Activated effector memory CD4-positive, alpha-beta T cell treated with anti-CD3 and anti-CD28 coated beads, Interleukin-2, amount 50 U/mL, for 16 hours (primary cell): ENCODE measurements around the gene VTCN1.
"Not testable (repeated sequence)": the region's sequence is repeated elsewhere in the genome, so short reads cannot be mapped to it uniquely, and the experiment has no call there.

Experiments
- DNase-seq: peaks from one replicate; pipeline ENCODE4 v3.0.0-alpha.2; 2020

The VTCN1 gene

DNA sequence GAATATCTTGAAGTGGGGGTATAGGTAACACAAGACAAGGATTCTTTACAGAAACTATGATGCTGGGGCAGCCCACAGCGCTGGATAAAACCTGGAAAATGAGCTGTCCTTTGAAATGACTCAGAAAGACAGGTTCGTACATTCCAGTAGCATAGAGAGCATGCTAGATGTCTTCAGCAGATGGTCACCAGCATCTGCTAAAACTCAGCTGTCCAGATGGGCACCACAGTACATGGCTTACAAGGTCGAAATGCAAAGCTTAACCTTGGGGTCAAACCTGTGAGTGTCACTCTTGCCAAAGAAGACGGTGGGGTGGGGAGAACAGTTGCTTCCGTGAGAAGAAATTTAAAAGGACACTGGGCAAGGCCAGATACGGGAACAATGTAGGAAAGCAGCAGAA is 47.9 kb downstream of the VTCN1 start:
- DNase-seq, result no peak

DNA sequence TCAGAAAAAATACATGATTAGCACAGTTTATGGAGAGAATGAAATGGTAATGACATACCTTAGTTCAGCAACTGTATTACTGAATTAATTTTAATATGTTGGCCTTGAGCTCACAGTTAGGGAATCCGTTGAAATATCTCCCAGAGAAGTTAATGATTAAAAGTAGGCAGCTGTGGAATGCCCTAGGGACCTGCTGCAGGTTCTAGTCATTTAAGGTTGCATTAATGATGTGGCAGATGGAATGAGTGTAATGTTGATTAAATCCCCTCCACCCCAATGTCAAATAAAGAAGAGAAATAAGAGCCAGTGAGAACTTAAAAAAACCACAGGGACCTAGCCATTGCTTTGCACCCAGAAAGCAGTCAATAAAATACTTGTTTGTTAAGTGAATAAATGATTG is 48.8 kb downstream of the VTCN1 start:
- DNase-seq, result no peak

DNA sequence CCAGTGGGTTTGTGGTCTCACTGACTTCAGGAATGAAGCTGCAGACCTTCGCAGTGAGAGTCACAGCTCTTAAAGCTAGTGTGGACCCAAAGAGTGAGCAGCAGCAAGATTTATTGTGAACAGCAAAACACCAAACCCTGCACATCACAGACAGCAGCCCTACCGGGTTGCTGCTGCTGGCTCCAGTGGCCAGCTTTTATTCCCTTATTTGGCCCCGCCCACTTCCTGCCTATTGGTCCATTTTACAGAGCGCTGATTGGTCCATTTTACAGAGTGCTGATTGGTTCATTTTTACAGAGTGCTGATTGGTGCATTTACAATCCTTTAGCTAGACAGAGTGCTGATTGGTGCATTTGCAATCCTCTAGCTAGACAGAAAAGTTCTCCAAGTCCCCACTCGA is 59.4 kb downstream of the VTCN1 start:
- DNase-seq, result not testable (repeated sequence)

DNA sequence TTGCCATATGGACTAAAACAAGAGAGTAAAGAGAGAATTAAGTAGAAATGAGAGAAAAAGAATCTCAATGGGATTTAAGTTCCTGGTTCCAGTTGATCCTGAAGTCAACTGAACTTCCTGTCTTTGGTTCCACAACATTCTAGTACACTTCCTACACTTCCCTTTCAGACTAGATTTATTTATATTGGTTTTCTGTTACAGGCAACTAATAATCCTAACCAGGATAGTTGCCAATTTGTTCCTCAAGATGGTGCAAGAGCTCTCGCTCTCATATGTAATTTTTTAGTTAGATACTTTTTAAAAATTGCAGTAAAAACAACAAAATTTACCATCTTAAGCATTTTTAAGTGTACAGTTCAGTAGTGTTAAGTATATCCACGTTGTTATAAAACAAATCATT is 60.4 kb downstream of the VTCN1 start:
- no peak for DNase-seq

DNA sequence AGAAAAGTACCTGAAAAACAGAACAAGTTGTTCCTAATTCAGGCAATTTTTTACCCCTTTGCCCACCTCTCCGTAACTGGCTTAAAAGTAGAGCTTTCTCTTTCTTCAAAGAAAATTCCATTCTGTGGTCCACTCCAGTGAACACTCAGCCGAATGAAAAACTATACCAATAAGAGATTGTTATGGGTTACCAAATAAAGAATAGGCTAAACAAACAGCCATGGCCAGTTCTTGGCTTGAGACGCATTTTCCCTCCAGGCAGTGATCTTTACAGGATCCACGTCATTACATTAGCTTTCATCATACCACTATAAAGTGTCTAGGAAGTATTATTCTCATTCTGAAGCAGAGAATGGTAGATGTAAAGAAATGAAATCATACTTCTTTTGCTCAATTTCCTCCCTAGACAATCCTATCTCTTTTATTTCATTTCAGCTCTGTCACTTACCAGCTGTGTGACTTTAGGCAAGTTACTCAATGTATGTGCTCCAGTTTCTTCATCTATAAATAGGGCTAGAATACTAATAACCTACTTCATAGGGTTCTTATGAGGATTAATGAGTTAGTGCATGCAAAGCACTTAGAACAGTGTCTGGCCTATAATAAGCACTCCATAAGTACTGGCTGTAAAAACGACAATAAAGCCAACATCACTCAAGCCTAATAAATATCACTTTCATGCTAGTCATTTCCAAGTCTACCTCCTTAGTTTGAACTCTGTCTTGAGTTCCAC is 62.7 kb downstream of the VTCN1 start:
- DNase-seq, result no peak

DNA sequence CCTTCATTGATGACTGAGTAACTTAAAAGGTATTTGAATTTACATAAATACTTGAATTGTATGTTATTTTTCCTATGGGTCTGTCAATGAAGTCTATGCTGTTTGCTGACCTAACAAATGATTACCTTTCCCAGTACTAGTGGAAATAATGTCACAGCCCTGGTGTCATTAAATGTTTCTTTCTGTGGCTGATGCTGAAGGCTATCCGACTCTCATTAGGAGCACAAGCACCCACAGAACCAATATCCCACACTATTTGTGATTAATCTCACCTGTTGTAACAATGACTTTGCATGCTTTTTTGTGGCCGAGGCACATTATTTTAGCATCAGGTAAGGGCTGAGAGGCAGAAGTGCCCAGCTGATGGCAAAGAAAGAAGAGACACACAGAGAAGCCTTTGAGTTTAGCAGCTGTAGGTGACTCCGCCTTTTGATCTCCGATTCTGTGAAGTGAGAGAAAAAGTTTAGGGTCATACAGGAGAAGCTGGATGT is 63.3 kb downstream of the VTCN1 start:
- DNase-seq, result no peak

DNA sequence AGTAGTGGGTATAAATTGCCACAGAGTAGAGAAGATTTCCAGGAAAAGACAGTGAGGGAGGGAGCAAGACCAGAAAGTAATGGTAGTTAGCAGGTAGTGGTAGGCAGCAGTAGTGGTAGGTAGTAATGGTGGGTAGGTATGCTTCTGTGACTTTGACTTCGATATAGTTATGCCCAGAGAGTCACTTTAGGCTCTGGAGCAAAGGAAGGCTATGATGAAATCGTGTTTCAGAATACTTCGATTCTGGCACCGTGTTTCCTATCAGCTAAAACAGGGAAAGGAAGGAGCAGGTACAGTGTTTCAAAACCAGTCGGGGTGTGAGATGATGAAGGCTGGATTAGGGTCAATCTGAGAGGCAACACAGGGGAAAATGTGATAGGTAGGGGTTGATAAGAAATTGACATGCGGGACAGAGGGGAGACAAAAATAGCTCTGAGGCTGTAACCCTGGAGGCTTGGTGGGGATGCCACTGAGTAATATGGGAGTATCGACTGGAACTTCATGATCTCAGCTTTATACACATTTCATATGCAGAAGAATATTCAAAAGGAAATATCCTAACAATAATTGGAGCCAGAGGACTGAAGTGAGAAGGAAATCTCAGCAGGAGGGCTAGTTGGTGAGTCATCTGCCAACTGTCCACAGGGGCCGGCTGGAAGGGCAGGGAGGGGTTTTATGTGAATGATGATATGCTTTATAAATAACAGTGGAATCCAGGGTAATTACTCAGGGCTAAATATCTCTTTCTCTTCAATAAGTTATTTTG is 64.0 kb downstream of the VTCN1 start:
- DNase-seq, result no peak

DNA sequence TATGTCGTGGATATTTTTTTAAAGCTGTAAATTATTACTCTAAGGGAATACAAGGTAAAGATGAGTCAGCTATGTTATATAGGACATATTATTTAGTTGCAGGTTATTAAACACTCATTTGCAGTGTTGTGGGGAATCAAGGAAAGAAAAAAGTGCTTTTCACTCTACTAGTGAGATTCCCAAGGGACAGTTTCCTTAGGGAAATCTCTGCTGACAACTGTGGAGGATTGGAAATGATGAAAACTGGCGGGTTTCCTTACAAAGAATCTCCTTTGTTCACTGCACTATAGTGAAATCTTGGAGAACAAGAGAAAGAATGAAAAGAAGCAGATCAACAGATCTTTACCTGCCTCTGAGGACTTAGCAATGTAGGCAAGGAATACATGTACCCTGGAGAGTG is 64.7 kb downstream of the VTCN1 start:
- no peak for DNase-seq

DNA sequence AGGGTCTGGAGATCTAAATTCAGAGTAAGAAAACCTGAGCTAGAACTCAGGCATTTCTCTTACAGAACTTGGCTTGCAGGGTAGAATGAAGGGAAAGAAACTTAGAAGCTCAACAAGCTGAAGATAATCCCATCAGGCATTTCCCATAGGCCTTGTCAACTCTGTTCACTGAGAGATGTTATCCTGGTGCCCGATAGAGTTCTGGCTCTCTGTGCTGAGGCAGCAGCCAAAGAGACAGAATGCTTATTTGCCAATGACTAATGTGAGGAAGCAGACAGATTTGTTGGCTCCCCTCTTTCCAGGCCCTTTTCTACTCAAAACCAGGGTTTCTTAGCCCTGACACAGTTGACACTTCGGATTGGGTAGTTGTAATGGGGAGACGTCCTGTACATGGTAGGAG is 66.9 kb downstream of the VTCN1 start:
- no peak for DNase-seq

DNA sequence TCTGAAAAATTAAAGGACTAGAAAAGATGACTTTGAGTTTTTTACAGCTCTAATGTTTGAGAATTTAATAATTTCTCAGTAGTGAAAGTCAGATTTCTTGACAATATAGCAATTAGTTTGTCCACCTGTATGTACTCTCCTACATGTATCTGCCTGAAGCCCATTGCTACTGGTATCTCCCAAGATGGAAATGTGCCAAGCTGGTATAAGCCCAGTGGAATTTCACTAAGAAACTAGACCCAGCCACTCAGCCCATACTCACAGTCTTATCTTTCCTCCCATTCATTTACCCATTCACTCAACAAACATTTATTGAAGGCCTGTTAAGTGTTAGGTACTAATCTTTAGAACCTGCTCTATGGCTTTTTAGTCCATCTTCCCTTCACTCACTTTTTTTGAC is 67.6 kb downstream of the VTCN1 start:
- DNase-seq, result no peak

DNA sequence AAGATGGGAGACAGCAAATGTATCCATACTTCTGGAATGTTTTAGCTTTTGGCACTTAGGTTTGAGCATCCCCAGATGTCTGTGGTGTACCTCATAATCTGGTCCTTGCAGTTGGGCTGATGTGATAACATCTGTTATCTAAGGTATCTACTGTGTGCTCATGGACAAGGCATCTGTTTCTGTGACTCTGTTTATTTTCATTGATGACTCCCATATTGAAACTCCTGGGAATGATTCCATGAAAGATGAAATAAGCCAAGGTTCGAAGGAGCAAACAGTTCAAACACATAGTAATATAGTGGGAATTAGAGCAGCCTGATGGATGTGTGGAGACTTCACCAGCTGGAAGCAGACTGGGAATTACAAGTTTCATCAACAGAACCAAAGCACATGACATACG is 68.5 kb downstream of the VTCN1 start:
- DNase-seq, result no peak

DNA sequence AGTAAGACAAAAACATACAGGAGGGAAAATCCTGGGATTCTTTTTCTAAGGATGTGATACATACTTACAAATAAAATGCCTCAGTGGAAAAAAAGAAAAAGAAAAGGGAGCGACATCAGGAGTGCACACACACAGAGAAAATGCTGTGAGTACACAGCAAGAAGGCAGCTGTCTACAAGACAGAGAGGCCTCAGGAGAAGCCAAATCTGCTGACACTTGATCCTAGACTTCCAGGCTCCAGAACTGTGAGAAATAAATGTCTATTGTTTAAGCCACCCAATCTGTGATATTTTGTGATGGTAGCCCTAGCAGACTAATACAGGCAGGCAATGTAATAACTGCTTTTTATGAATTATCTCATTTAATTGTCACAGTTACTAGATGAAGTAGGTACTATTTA is 72.2 kb downstream of the VTCN1 start:
- no peak for DNase-seq

DNA sequence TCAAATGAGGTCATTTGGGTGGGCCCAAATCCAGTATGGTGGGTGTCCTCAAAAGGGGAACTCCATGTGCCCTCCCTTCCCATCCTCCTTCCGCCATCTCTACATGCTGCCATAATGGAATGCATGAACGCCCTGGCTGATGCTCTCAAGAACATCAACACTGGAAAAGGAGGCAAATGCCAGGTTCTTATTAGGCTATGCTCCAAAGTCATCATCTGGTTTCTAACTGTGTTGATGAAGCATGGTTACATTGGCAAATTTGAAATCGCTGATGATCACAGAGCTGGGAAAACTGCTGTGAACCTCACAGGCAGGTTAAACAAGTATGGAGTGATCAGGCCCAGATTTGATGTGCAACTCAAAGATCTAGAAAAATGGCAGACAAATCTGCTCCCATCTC is 72.6 kb downstream of the VTCN1 start:
- DNase-seq, result no peak

DNA sequence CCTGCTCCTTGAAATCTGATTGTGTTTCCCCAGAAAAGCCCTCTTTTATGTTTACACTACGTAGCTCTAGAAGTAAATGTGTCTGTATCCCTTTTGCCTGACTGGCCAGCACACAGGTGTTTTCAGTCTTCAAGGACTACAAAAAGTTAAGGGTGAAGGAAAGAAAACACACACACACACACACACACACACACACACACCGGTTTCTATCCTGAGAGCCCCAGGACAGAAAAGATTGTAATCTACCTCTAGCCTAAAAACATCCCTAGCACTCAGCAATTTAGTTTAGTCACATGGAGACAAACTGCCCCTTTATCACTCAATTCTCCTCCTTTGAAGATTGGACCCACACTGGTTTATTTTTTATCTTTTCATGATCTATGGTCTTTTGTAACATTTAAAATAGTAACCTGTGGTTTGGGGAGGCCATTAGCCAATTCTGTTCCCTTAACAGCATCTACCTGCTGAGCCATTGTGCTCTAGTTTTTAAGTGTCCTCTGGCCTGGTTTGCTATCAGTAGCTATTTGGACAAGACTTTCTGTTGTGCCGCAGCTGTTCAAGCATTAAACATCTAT is 73.4 kb downstream of the VTCN1 start:
- no peak for DNase-seq

DNA sequence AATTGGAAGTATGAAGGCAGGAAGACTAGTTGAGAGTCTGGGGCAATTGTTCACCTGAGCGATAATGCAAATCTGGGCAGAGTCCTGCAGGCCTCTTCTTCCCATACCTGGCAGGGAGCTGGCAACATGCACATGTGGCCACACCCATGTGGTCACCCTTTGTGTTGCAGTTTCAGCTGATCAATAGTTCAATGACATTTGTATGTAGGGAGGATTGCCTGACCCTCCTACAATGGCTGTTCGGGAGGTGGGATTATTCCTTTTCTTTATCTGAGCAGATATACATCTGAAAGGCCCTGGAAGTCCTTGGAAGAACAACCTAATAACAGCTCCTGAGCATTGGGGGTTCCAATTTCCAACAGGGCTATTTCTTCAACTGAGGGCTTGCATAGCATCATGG is 74.0 kb downstream of the VTCN1 start:
- DNase-seq, result no peak

DNA sequence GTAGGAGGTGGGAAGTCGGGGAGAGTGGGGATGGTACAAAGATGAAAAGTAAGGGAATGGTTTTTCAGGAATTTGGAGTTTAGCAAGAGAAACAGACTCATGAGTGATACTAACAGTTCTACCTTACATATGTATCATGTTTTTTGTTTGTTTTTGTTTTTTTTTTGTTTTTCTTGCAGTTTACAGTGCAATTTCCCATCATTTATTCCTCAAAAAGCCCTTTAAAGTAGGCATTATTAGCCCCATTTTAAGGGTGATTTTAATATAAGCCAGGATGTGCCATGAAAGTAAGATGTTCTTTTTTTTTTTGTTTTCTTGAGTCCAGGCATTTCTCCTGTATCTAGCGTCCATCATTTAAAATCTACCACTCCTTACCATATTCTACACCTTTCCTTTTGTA is 75.4 kb downstream of the VTCN1 start:
- DNase-seq, result no peak

DNA sequence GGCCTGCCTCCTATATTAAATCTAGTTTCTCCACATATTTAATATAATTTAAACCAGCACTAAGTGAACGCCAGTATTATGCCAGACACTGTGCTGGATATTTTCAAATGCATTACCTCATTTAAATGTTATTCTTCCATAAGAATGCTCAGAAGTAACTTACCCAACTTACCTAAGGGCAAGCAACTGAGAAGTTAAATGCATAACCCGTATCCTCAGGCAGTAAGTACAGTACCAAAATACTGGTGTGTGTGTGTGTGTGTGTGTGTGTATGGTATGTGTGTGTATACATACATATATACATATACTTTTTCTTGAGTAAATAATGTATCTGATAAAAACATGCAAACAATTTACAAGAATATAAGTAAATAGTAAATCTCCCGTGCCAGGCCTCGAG is 80.2 kb downstream of the VTCN1 start:
- no peak for DNase-seq

DNA sequence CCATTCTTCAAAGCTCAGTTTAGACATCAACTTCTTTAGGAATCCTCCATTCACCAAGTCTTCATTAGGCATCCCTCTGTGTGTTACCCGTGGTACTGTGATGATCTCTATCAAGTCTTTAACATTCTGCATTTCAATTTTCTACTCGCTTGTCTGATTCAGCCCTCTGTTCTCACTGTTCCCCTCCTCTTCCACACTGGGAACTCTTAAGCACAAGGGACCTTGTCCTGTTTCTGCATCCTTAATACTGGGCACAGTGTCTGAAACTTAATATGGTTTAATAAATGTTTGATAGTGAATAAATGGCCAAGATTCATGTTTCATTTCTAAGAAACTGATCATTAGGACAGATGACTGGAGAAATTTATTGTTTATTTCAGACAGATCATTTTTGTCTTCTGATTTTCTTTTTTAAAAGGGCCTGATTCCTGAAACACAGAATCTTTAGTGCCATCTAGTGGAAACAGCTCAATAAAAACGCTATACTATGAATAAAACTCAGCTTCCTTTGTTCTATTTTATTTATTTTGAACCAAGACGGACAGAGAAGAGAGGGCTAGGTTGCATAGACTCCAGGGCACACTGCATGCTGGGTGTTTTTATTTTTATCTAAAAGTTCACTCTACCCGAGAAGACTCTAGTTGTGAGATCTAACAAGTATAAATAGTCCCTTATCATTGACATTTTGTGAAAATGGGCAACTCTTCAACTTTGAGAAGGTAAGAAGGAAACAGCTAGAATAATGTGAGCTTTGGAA is 82.2 kb downstream of the VTCN1 start:
- no peak for DNase-seq

DNA sequence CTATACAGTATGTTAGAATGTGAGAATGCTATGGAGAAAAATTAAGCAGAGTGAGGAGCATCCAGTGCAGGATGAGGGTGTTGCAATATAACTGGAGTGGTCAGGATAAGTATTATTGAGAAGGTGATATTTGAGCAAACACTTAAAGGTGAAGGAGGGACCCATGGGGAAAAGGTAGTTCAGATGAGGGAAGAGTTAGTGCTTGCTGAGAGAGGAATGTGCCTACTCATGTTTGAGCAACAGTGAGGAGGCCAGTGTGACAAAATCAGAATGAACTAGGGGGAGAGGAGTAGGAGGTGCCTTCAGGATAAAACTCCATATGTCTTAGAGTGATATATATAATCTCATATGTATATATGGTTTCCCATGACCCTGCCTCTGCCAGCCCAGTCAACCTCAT is 82.9 kb downstream of the VTCN1 start:
- DNase-seq, result no peak

DNA sequence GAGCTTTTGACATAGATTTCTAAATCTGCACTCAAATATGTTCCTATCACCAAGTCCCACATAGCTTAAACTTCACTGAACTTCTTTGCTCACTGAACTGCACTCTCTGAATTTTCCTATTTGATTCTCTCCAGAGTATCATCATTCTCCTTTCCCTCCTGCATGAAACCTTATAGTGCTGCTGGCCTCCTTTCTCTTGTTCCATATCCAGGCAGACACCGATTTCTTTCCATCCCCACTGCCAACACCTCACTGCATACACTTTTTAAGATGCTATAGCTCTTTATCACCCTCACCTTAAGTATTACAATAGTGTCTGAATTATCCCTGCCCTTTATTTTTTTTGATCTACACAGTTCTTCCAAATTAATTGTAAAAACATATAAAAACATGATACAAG is 86.1 kb downstream of the VTCN1 start:
- DNase-seq, result no peak

DNA sequence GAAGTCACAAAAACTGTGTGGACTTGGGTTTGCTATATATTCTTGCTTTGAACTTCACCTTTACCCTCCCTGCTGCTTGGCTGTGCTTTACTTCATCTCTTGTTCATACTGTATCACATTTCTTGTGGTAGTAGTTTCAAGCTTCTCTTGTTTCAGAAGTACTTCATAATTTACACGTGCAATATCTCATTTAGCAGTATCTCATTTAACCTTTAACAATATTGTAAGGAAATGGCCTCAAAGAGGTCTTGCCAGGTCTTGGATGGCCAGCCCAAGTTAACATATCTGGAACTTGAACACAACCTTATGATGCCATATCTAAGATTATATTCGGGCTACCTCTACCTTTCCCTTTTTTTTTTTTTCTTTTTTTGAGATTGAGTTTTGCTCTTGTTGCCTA is 87.5 kb downstream of the VTCN1 start:
- no peak for DNase-seq

DNA sequence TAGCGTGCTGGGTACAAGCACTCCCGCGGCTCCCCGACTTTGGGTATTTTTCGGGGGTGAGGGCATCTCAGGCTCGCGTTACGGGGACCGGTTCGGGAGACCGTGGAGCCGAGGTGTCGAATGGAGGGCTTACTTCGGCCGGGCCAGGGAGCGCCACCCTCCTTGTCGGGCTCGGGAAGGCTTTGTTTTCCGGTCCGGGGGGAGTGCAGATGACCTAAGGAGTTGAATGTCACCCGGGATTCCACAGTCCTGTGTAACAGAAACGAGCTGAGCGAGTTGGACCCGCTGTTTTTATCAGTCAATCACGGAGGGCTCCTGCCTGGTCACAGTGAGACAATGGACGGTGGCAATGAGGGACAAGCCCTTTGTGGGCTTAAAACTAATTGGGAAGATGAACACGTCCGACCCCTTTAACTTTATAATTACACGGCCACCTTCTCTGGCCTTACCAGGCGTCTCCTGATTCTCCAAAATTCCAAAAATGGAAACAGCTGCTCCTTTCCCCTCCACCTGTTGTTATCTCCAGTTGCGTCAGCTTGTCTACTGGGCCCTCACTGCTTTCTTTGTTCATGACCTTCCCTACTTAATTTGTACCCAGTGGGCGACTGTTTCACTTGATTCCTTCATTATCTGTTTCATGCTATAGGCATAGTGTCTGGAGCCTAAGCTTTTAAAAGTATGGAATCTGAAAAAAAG is 88.2 kb downstream of the VTCN1 start:
- DNase-seq, result no peak
